H1 (cell line): ENCODE data around the gene UBE4B. TPM values are rescaled to one million over a fixed set of nuclear protein-coding genes. Genes with fewer than 3 reads are reported as not detected.

ENCODE experiments used
- CTCF ChIA-PET: fragments of 300-600 bp; sonication (Branson Sonifier 250); formaldehyde crosslinking; loops from one replicate; lab custom pipeline; 2021; ENCODE audit not compliant: partially characterized antibody; lab: Charles Lee
- POLR2A ChIA-PET: fragments of 300-600 bp; sonication (Branson Sonifier 250); formaldehyde crosslinking; loops from one replicate; lab custom pipeline; 2021; ENCODE audit warnings: inconsistent platforms; ENCODE audit not compliant: partially characterized antibody; lab: Charles Lee
- DNase-seq, 2 experiments: peaks; one replicate each; pipeline versions ENCODE4 v3.0.0 to v3.0.0-alpha.2; 2010 to 2022; ENCODE audit warnings: low spot score in 2 of 2, low read depth in 1 of 2, mixed read lengths in 1 of 2
- FAIRE-seq: peaks from 2 replicates; lab custom pipeline; 2011; peaks lifted over from hg19 to GRCh38; lab: Jason Lieb, UNC
- H2AFZ ChIP-seq: 2 replicates; pipeline ENCODE4 v1.8.1; 2012; ENCODE audit warnings: low read length, inconsistent platforms
- H2AK5ac ChIP-seq: 2 replicates; pipeline ENCODE4 v1.6.1; 2013; ENCODE audit warnings: low read depth, low read length
- H2BK120ac ChIP-seq: replicated peaks from 2 replicates; pipeline ENCODE3; 2013; ENCODE audit warnings: low read depth, low read length, inconsistent platforms
- H2BK12ac ChIP-seq: 2 replicates; pipeline ENCODE4 v1.6.1; 2013; ENCODE audit warnings: low read depth, low read length
- H2BK15ac ChIP-seq: 2 replicates; pipeline ENCODE4 v1.6.1; 2013; ENCODE audit warnings: low read length
- H2BK20ac ChIP-seq: 2 replicates; pipeline ENCODE4 v1.6.1; 2013; ENCODE audit warnings: low read length
- H2BK5ac ChIP-seq: 2 replicates; pipeline ENCODE4 v1.6.1; 2013; ENCODE audit warnings: low read depth, low read length
- H3K14ac ChIP-seq: 2 replicates; pipeline ENCODE4 v1.6.1; 2013; ENCODE audit warnings: inconsistent platforms; ENCODE audit not compliant: insufficient read length
- H3K18ac ChIP-seq: 2 replicates; pipeline ENCODE4 v1.6.1; 2013; ENCODE audit warnings: low read length; ENCODE audit errors: extremely low read depth
- H3K23ac ChIP-seq: 2 replicates; pipeline ENCODE4 v1.6.1; 2013; ENCODE audit warnings: inconsistent platforms; ENCODE audit not compliant: insufficient read length
- H3K23me2 ChIP-seq: 2 replicates; pipeline ENCODE4 v1.6.1; 2013; ENCODE audit warnings: low read depth, low read length
- H3K27ac ChIP-seq: 2 replicates; pipeline ENCODE4 v1.6.1; 2011; ENCODE audit warnings: low read depth, low read length, inconsistent platforms
- H3K27me3 ChIP-seq, 4 experiments: replicated peaks in 1 of 4; 1 replicate in 1 of 4; 2 replicates in 3 of 4; pipeline versions ENCODE4 v1.6.1 to v1.8.1; 2011 to 2013; ENCODE audit warnings: low read length in 3 of 4, mild to moderate bottlenecking in 3 of 4, inconsistent platforms in 2 of 4, mixed read lengths in 2 of 4, moderate library complexity in 1 of 4; ENCODE audit not compliant: control insufficient read depth in 3 of 4, insufficient read depth in 3 of 4; ENCODE audit errors: extremely low read depth in 1 of 4
- H3K36me3 ChIP-seq, 4 experiments: 2 replicates each; pipeline versions ENCODE4 v1.6.1 to v1.8.1; 2011 to 2013; ENCODE audit warnings: mild to moderate bottlenecking in 4 of 4, low read length in 3 of 4, moderate library complexity in 2 of 4, control low read depth in 1 of 4, inconsistent platforms in 1 of 4; ENCODE audit not compliant: insufficient read depth in 4 of 4, control insufficient read depth in 2 of 4
- H3K4ac ChIP-seq: replicated peaks from 2 replicates; pipeline ENCODE3; 2013; ENCODE audit warnings: low read length, low read depth, mixed read lengths, inconsistent platforms; ENCODE audit not compliant: insufficient read length
- H3K4me1 ChIP-seq, 4 experiments: replicated peaks in 1 of 4; 1 replicate in 1 of 4; 2 replicates in 3 of 4; pipeline versions ENCODE4 v1.6.1 to v1.8.1; 2011 to 2013; ENCODE audit warnings: low read length in 3 of 4, inconsistent platforms in 2 of 4, mixed read lengths in 1 of 4; ENCODE audit not compliant: insufficient read depth in 4 of 4, control insufficient read depth in 3 of 4
- H3K4me2 ChIP-seq, 2 experiments: 2 replicates each; pipeline versions ENCODE4 v1.6.1 to v1.8.1; 2011 to 2013; ENCODE audit warnings: low read depth in 2 of 2, low read length in 2 of 2, control low read depth in 1 of 2, inconsistent platforms in 1 of 2, mild to moderate bottlenecking in 1 of 2; ENCODE audit not compliant: insufficient read depth in 1 of 2
- H3K4me3 ChIP-seq, 4 experiments: fragments of 200-600, 300-600 bp in 1 of 4; sonication (generic), shearing (Covaris generic), sonication (Bioruptor Twin) in 1 of 4; 2 replicates each; pipeline versions ENCODE4 v1.5.1 to v1.8.1; 2011 to 2016; ENCODE audit warnings: low read length in 4 of 4, low read depth in 3 of 4, control low read depth in 2 of 4, inconsistent platforms in 2 of 4, mild to moderate bottlenecking in 2 of 4, mixed read lengths in 1 of 4, moderate library complexity in 1 of 4; ENCODE audit not compliant: insufficient read depth in 2 of 4; ENCODE audit errors: extremely low read depth in 1 of 4
- H3K56ac ChIP-seq: replicated peaks from 2 replicates; pipeline ENCODE3; 2013; ENCODE audit warnings: low read depth, mild to moderate bottlenecking, mixed read lengths, low read length, inconsistent platforms; ENCODE audit not compliant: insufficient read length
- H3K79me1 ChIP-seq: 2 replicates; pipeline ENCODE4 v1.6.1; 2013; ENCODE audit warnings: low read depth, low read length, control low read depth
- H3K79me2 ChIP-seq, 2 experiments: 2 replicates each; pipeline versions ENCODE4 v1.6.1 to v1.8.1; 2012 to 2013; ENCODE audit warnings: low read length in 2 of 2, mild to moderate bottlenecking in 2 of 2, inconsistent platforms in 1 of 2; ENCODE audit not compliant: insufficient read depth in 2 of 2, control insufficient read depth in 1 of 2
- H3K9ac ChIP-seq, 4 experiments: replicated peaks in 1 of 4; 1 replicate in 1 of 4; 2 replicates in 3 of 4; pipeline versions ENCODE4 v1.6.1 to v1.8.1; 2011 to 2013; ENCODE audit warnings: low read depth in 3 of 4, low read length in 3 of 4, control low read depth in 2 of 4, mild to moderate bottlenecking in 2 of 4, moderate library complexity in 2 of 4, inconsistent platforms in 1 of 4; ENCODE audit errors: extremely low read depth in 1 of 4
- H3K9me3 ChIP-seq, 2 experiments: 2 replicates each; pipeline versions ENCODE4 v1.6.1 to v1.8.1; 2012 to 2013; ENCODE audit warnings: mild to moderate bottlenecking in 2 of 2, moderate library complexity in 2 of 2, control low read depth in 1 of 2, inconsistent platforms in 1 of 2, low read depth in 1 of 2, low read length in 1 of 2, mixed read lengths in 1 of 2; ENCODE audit not compliant: insufficient read depth in 2 of 2
- H4K20me1 ChIP-seq, 2 experiments: replicated peaks in 1 of 2; 2 replicates each; pipeline versions ENCODE3 to v1.8.1; 2011 to 2013; ENCODE audit warnings: inconsistent platforms in 2 of 2, low read length in 2 of 2, mild to moderate bottlenecking in 1 of 2; ENCODE audit not compliant: insufficient read depth in 2 of 2, control insufficient read depth in 1 of 2
- H4K5ac ChIP-seq: 2 replicates; pipeline ENCODE4 v1.6.1; 2013; ENCODE audit warnings: low read length, low read depth, mixed read lengths, inconsistent platforms; ENCODE audit not compliant: insufficient read length
- H4K8ac ChIP-seq: 2 replicates; pipeline ENCODE4 v1.8.0; 2013; ENCODE audit warnings: mild to moderate bottlenecking, moderate library complexity, low read length, inconsistent platforms; ENCODE audit not compliant: insufficient read depth; ENCODE audit errors: extremely low read depth
- H4K91ac ChIP-seq: replicated peaks from 2 replicates; pipeline ENCODE3; 2013; ENCODE audit warnings: low read length, mixed read lengths, inconsistent platforms; ENCODE audit not compliant: insufficient read length
- CBX8 ChIP-seq: fragments of 300-800, 300-1000 bp; sonication (generic); IDR thresholded peaks from 2 replicates; pipeline ENCODE4 v1.7.1; 2016; ENCODE audit warnings: low read depth, low read length, borderline replicate concordance
- CEBPB ChIP-seq: IDR thresholded peaks from 2 replicates; pipeline ENCODE4 v1.6.1; 2012; ENCODE audit warnings: low read depth, low read length
- EZH2 ChIP-seq: fragments of 200-600 bp; sonication (generic); IDR thresholded peaks from 2 replicates; pipeline ENCODE4 v1.7.1; 2012; ENCODE audit warnings: low read depth, mild to moderate bottlenecking, moderate library complexity, low read length, inconsistent platforms; ENCODE audit not compliant: severe bottlenecking
- JUN ChIP-seq: IDR thresholded peaks from 2 replicates; pipeline ENCODE4 v1.6.1; 2011; ENCODE audit warnings: low read depth, mild to moderate bottlenecking, improper control_type of control experiment, low read length
- KDM4A ChIP-seq: IDR thresholded peaks from one replicate; pipeline ENCODE4 v1.7.1; 2012; ENCODE audit warnings: low read depth, mild to moderate bottlenecking, moderate library complexity, low read length, inconsistent platforms; ENCODE audit not compliant: severe bottlenecking
- NANOG ChIP-seq: IDR thresholded peaks from 2 replicates; pipeline ENCODE4 v1.6.1; 2011; ENCODE audit warnings: low read length, low read depth, mild to moderate bottlenecking, inconsistent platforms; ENCODE audit not compliant: insufficient read depth, poor library complexity, severe bottlenecking
- NRF1 ChIP-seq: IDR thresholded peaks from 2 replicates; pipeline ENCODE4 v1.6.1; 2011; ENCODE audit warnings: mild to moderate bottlenecking, low read depth, low read length, improper control_type of control experiment
- RAD21 ChIP-seq, 2 experiments: IDR thresholded peaks in 1 of 2; conservative IDR thresholded peaks in 1 of 2; 2 replicates each; pipeline ENCODE4 v1.6.1; 2011; ENCODE audit warnings: low read depth in 2 of 2, low read length in 2 of 2, improper control_type of control experiment in 1 of 2, inconsistent platforms in 1 of 2, mild to moderate bottlenecking in 1 of 2, moderate library complexity in 1 of 2
- RXRA ChIP-seq: IDR thresholded peaks from 2 replicates; pipeline ENCODE4 v1.6.1; 2011; ENCODE audit warnings: low read depth, mild to moderate bottlenecking, low read length, moderate library complexity; ENCODE audit not compliant: insufficient read depth
- SP4 ChIP-seq: IDR thresholded peaks from 2 replicates; pipeline ENCODE4 v1.6.1; 2012; ENCODE audit warnings: low read length, inconsistent platforms
- WGBS, 2 experiments: shearing (Covaris generic) in 1 of 2; methylation state at CpG; one replicate each; pipeline versions ENCODE4 v1.1.6 to v1.1.7; 2013 to 2015; ENCODE audit warnings: low lambda C conversion rate in 2 of 2, mixed read lengths in 2 of 2, inconsistent platforms in 1 of 2, low coverage in 1 of 2, missing lambda C conversion rate in 1 of 2; ENCODE audit not compliant: insufficient replicate concordance in 2 of 2, insufficient coverage in 1 of 2, insufficient read length in 1 of 2; ENCODE audit errors: extremely low coverage in 1 of 2, missing lambda C conversion rate in 1 of 2; 5-methylcytosine and 5-hydroxymethylcytosine counted together
- polyA plus RNA-seq, 7 experiments: library from polyadenylated mRNA; depleted of rRNA in 3 of 7; stranded (reverse) in 5 of 7; unstranded in 2 of 7; fragments of >200 nt in 5 of 7; fragments of 200-250 nt in 2 of 7; gene quantifications; 1 replicate in 5 of 7; 2 replicates in 1 of 7; 4 replicates in 1 of 7; pipeline versions ENCODE4 v1.2.1 to v1.2.3, GENCODE V29; 2011 to 2013; ENCODE audit warnings: missing spikeins in 2 of 7, mixed read lengths in 2 of 7
- total RNA-seq: library from RNA; stranded (reverse); fragmentation: NEBNext Ultra II Directional; extraction: Animal tissue kit (Norgen Biotek cat#: 25700); gene quantifications from 2 replicates; pipeline ENCODE4 v1.2.1, GENCODE V29; 2021
- TF ChIP-seq, protein P1 (sequence below), 3 experiments: IDR thresholded peaks; 1 replicate in 2 of 3; 2 replicates in 1 of 3; pipeline versions ENCODE4 v1.5.1 to v1.6.1; 2011; ENCODE audit warnings: low read length in 3 of 3, mild to moderate bottlenecking in 3 of 3, inconsistent platforms in 2 of 3, low read depth in 1 of 3, moderate library complexity in 1 of 3; ENCODE audit not compliant: insufficient read depth in 1 of 3; ENCODE audit errors: control extremely low read depth in 1 of 3

Gene UBE4B
- total and polyA plus RNA-seq, 2 of the 8 experiments (the other 6 are each of a cell fraction or from before 2014, with no cell fraction given), result 24.5 to 90.1 TPM

GRCh38 chr1:10104834-10105233 is 72.1 kb downstream of the UBE4B start:
- Histone ChIP-seq H3K9me3 (no peaks in the 10 kb centered on the region), H3K27ac (no peak overlapping the region), H3K4ac (no peak overlapping the region), H2BK5ac (no peak overlapping the region), H3K23me2 (no peaks in the 10 kb centered on the region; the same call in 1 of the 2 replicates), H3K4me2 (no peak overlapping the region), H2AFZ (no peak overlapping the region), H2BK120ac (no peak overlapping the region), H3K27me3 (no peaks in the 10 kb centered on the region), H3K79me2 (no peaks in the 10 kb centered on the region), H3K4me3 (no peak overlapping the region), H4K5ac (no peak overlapping the region), H3K79me1 (no peaks in the 10 kb centered on the region; the same call in 1 of the 2 replicates), H3K14ac (no peak overlapping the region), H2BK15ac (no peak overlapping the region), H4K8ac (no peak overlapping the region), H4K91ac (no peak overlapping the region), H3K4me1 (no peaks in the 10 kb centered on the region), H3K36me3 (peaks cover 5 to 49% (median 21%) of the 10 kb centered on the region in 4 experiments), H3K23ac (no peak overlapping the region), H4K20me1 (no peaks in the 10 kb centered on the region), H2BK12ac (no peak overlapping the region), H3K56ac (no peak overlapping the region), H3K9ac (no peak overlapping the region), H3K18ac (no peak overlapping the region), H2BK20ac (no peak overlapping the region), H2AK5ac (no peak overlapping the region)
- FAIRE-seq (no peak), DNase-seq (no peak)
- WGBS, 2 experiments, result 92% methylated on average over 1 of the region's 1 CpG; no CpG with 5 or more reads in 1 of the 2 experiments
- POLR2A ChIA-PET, result no interaction called here
- CTCF ChIA-PET, result interaction anchor here (0.6 kb wide), 1 partner anchor 14 kb away, joined by 4 read pairs; no protein-coding TSS in a partner anchor
- TF ChIP-seq KDM4A (no peak), NRF1 (no peak), RAD21 (IDR thresholded peaks at IDR 0.05 in 1 of 2, conservative IDR thresholded peaks at IDR 0.05 in 1 of 2; ENCODE audit: low read depth in 2 of 2, low read length in 2 of 2) (no peak), CEBPB (no peak), CBX8 (no peak), NANOG (no peak), SP4 (no peak), JUN (no peak), EZH2 (no peak), RXRA (no peak)
- TF ChIP-seq, protein P1, sequence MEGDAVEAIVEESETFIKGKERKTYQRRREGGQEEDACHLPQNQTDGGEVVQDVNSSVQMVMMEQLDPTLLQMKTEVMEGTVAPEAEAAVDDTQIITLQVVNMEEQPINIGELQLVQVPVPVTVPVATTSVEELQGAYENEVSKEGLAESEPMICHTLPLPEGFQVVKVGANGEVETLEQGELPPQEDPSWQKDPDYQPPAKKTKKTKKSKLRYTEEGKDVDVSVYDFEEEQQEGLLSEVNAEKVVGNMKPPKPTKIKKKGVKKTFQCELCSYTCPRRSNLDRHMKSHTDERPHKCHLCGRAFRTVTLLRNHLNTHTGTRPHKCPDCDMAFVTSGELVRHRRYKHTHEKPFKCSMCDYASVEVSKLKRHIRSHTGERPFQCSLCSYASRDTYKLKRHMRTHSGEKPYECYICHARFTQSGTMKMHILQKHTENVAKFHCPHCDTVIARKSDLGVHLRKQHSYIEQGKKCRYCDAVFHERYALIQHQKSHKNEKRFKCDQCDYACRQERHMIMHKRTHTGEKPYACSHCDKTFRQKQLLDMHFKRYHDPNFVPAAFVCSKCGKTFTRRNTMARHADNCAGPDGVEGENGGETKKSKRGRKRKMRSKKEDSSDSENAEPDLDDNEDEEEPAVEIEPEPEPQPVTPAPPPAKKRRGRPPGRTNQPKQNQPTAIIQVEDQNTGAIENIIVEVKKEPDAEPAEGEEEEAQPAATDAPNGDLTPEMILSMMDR (IDR thresholded peaks at IDR 0.05; ENCODE audit: control extremely low read depth in 1 of 3, insufficient read depth in 1 of 3, low read depth in 1 of 3, low read length in 3 of 3), result no peak
